GM12878 (cell line): ENCODE results near the gene GMDS. TPM values are rescaled to one million over a fixed set of nuclear protein-coding genes. Genes with fewer than 3 reads are reported as not detected.

Experiments
- ATAC-seq: fragments of 200-7000 bp; cut with Tn5 transposase; 3 replicates; pipeline ENCODE4 v1.9.1; 2020; ENCODE audit warnings: mild to moderate bottlenecking, moderate library complexity
- BruUV-seq: library from RNA; stranded (reverse); fragments of 400-500 nt; replicated peaks from 2 replicates; lab custom pipeline; 2021; lab: Mats Ljungman, UMichigan
- CTCF ChIA-PET: fragments of 300-600 bp; sonication (Branson Sonifier 250); formaldehyde crosslinking; extraction: SDS; loops from one replicate; lab custom pipeline; 2021; ENCODE audit warnings: inconsistent platforms; lab: Yijun Ruan, JAX
- POLR2A ChIA-PET: fragments of 350-600 bp; formaldehyde crosslinking; extraction: SDS; loops from one replicate; lab custom pipeline; 2021; ENCODE audit warnings: inconsistent platforms; lab: Charles Lee
- RAD21 ChIA-PET: fragments of 300-600 bp; sonication (Branson Sonifier 250); formaldehyde crosslinking; loops from one replicate; lab custom pipeline; 2023; ENCODE audit warnings: antibody characterized with exemption; ENCODE audit not compliant: unreplicated experiment; lab: Charles Lee
- SMC1A ChIA-PET: fragments of 300-600 bp; sonication (Branson Sonifier 250); formaldehyde crosslinking; loops from one replicate; lab custom pipeline; 2023; ENCODE audit not compliant: unreplicated experiment, uncharacterized antibody; lab: Charles Lee
- DNase-seq: peaks from one replicate; pipeline ENCODE4 v3.0.0-alpha.2; 2011; ENCODE audit warnings: low read depth, low spot score
- FAIRE-seq: peaks from 3 replicates; lab custom pipeline; 2011; peaks lifted over from hg19 to GRCh38; lab: Jason Lieb, UNC
- H2AFZ ChIP-seq: 2 replicates; pipeline ENCODE4 v1.6.0; 2011; ENCODE audit warnings: low read depth, low read length, control low read depth; ENCODE audit not compliant: control insufficient read depth
- H3K27ac ChIP-seq: 2 replicates; pipeline ENCODE4 v1.5.1; 2011; ENCODE audit warnings: control low read depth; ENCODE audit not compliant: control insufficient read depth, insufficient read depth
- H3K27me3 ChIP-seq, 2 experiments: replicated peaks in 1 of 2; 2 replicates each; pipeline versions ENCODE4 v1.6.0 to v1.6.1; 2011; ENCODE audit warnings: low read length in 1 of 2; ENCODE audit not compliant: control insufficient read depth in 2 of 2, insufficient read depth in 2 of 2
- H3K36me3 ChIP-seq, 2 experiments: 2 replicates each; pipeline ENCODE4 v1.5.1; 2011; ENCODE audit warnings: low read length in 1 of 2; ENCODE audit not compliant: control insufficient read depth in 2 of 2, insufficient read depth in 2 of 2
- H3K4me1 ChIP-seq: 2 replicates; pipeline ENCODE4 v1.6.1; 2011; ENCODE audit warnings: mild to moderate bottlenecking, low read length, moderate library complexity, mixed read lengths; ENCODE audit not compliant: control insufficient read depth, insufficient read depth
- H3K4me2 ChIP-seq: 2 replicates; pipeline ENCODE4 v1.6.0; 2011; ENCODE audit warnings: control low read depth; ENCODE audit not compliant: control insufficient read depth, insufficient read depth
- H3K4me3 ChIP-seq: fragments of 200-600 bp; sonication (generic); 2 replicates; pipeline ENCODE4 v1.5.1; 2016
- H3K79me2 ChIP-seq: 2 replicates; pipeline ENCODE4 v1.6.0; 2011; ENCODE audit warnings: low read length; ENCODE audit not compliant: control insufficient read depth, insufficient read depth
- H3K9ac ChIP-seq: 2 replicates; pipeline ENCODE4 v1.8.0; 2011; ENCODE audit warnings: low read length, control low read depth, mixed read lengths; ENCODE audit not compliant: control insufficient read depth, insufficient read depth
- H3K9me3 ChIP-seq: replicated peaks from 3 replicates; pipeline ENCODE4 v1.5.1; 2011; ENCODE audit warnings: mild to moderate bottlenecking, low read length; ENCODE audit not compliant: control insufficient read depth, insufficient read depth
- H4K20me1 ChIP-seq: 2 replicates; pipeline ENCODE4 v1.6.0; 2011; ENCODE audit not compliant: control insufficient read depth, insufficient read depth
- CHD1 ChIP-seq: IDR thresholded peaks from 2 replicates; pipeline ENCODE4 v1.6.1; 2012; ENCODE audit warnings: low read depth, low read length, improper control_type of control experiment
- FOS ChIP-seq: IDR thresholded peaks from 3 replicates; pipeline ENCODE4 v1.6.1; 2011; ENCODE audit warnings: borderline replicate concordance; ENCODE audit not compliant: insufficient read length; ENCODE audit errors: extremely low read depth
- HDAC2 ChIP-seq: fragments of 200-600 bp; sonication (generic); IDR thresholded peaks from 2 replicates; pipeline ENCODE4 v1.6.1; 2017
- IRF4 ChIP-seq: IDR thresholded peaks from 2 replicates; pipeline ENCODE4 v1.6.1; 2011; ENCODE audit warnings: low read depth, low read length
- JUNB ChIP-seq: IDR thresholded peaks from 2 replicates; pipeline ENCODE4 v1.6.1; 2016; ENCODE audit warnings: antibody characterized with exemption, mild to moderate bottlenecking
- NFYA ChIP-seq: IDR thresholded peaks from 2 replicates; pipeline ENCODE4 v1.6.1; 2011; ENCODE audit warnings: low read depth, mild to moderate bottlenecking, low read length, improper control_type of control experiment, borderline replicate concordance
- POLR2AphosphoS5 ChIP-seq: IDR thresholded peaks from 2 replicates; pipeline ENCODE4 v1.6.1; 2011; ENCODE audit warnings: mild to moderate bottlenecking, low read length, inconsistent platforms
- POU2F2 ChIP-seq: IDR thresholded peaks from 3 replicates; pipeline ENCODE4 v1.6.1; 2011; ENCODE audit warnings: low read depth, mild to moderate bottlenecking, low read length, borderline replicate concordance
- REST ChIP-seq: IDR thresholded peaks from 2 replicates; pipeline ENCODE4 v1.6.1; 2012; ENCODE audit warnings: mild to moderate bottlenecking, low read depth, low read length
- SPI1 ChIP-seq: IDR thresholded peaks from 2 replicates; pipeline ENCODE4 v1.6.1; 2011; ENCODE audit warnings: low read depth, mild to moderate bottlenecking, low read length, moderate library complexity, borderline replicate concordance; ENCODE audit not compliant: insufficient read depth
- TAF1 ChIP-seq: IDR thresholded peaks from 2 replicates; pipeline ENCODE4 v1.6.1; 2011; ENCODE audit warnings: mild to moderate bottlenecking, low read depth, low read length, borderline replicate concordance
- TARDBP ChIP-seq: IDR thresholded peaks from 2 replicates; pipeline ENCODE4 v1.6.1; 2016; ENCODE audit warnings: borderline replicate concordance
- TCF12 ChIP-seq: IDR thresholded peaks from 2 replicates; pipeline ENCODE4 v1.6.1; 2011; ENCODE audit warnings: low read depth, mild to moderate bottlenecking, low read length
- TCF7 ChIP-seq: IDR thresholded peaks from 2 replicates; pipeline ENCODE4 v1.6.1; 2014; ENCODE audit warnings: antibody characterized with exemption, borderline replicate concordance
- ZBTB33 ChIP-seq: fragments of 450-650 bp; IDR thresholded peaks from 2 replicates; pipeline ENCODE4 v1.6.1; 2017; ENCODE audit warnings: mild to moderate bottlenecking
- ZNF592 ChIP-seq: fragments of 450-650 bp; IDR thresholded peaks from 2 replicates; pipeline ENCODE4 v1.6.1; 2017; ENCODE audit warnings: mild to moderate bottlenecking, moderate library complexity
- ZZZ3 ChIP-seq: IDR thresholded peaks from 2 replicates; pipeline ENCODE4 v1.6.1; 2011; ENCODE audit warnings: low read depth; ENCODE audit not compliant: control insufficient read depth, insufficient read length
- WGBS: methylation state at CpG from one replicate; pipeline ENCODE4 v1.1.6; 2016; ENCODE audit warnings: low lambda C conversion rate; ENCODE audit not compliant: insufficient replicate concordance, insufficient coverage; ENCODE audit errors: missing lambda C conversion rate; 5-methylcytosine and 5-hydroxymethylcytosine counted together
- in situ Hi-C: fragments of 300-500 bp; cut with MboI; formaldehyde crosslinking; loops from 9 replicates; pipeline ENCODE4 v1.14.3; 2018; ENCODE audit warnings: mixed read lengths
- intact Hi-C: fragments of 100-400 bp; cut with micrococcal nuclease; formaldehyde crosslinking; loops from one replicate; pipeline ENCODE4 v1.14.2; 2022; ENCODE audit not compliant: unreplicated experiment
- polyA plus RNA-seq, 11 experiments: library from polyadenylated mRNA; depleted of rRNA in 4 of 11; unstranded in 6 of 11; stranded (reverse) in 5 of 11; fragments of >200 nt; fragmentation: Nextera tagmentation in 4 of 11; fragmentation: Illumina TruSeq in 1 of 11; extraction: Ambion mirVana in 4 of 11; extraction: Trizol in 1 of 11; gene quantifications; 1 replicate in 1 of 11; 2 replicates in 10 of 11; pipeline versions ENCODE4 v1.2.1 to v1.2.3, GENCODE V29; 2011 to 2016; ENCODE audit warnings: inconsistent platforms in 2 of 11, missing spikeins in 2 of 11, low read depth in 1 of 11
- total RNA-seq, 4 experiments: library from RNA; depleted of rRNA in 3 of 4; stranded (reverse); fragments of >200 nt in 3 of 4; fragmentation: Illumina TruSeq in 1 of 4; extraction: Trizol in 1 of 4; gene quantifications; 2 replicates each; pipeline versions ENCODE4 v1.2.1 to v1.2.3, GENCODE V29; 2013 to 2021

Gene GMDS
- total and polyA plus RNA-seq, 10 of the 15 experiments (the other 5 are each of a cell fraction or from before 2014, with no cell fraction given) = 0.61 to 53.8 (median 29.3) TPM

- H3K79me2 ChIP-seq = no peaks in the 10 kb centered on the region
- H2AFZ ChIP-seq = no peak overlapping the region
- H3K27me3 ChIP-seq = no peaks in the 10 kb centered on the region
- H3K27ac ChIP-seq = no peak overlapping the region
- no peak overlapping the region for H3K4me2 ChIP-seq
- no peaks in the 10 kb centered on the region for H3K4me1 ChIP-seq
- H3K36me3 ChIP-seq = no peaks in the 10 kb centered on the region
- no peaks in the 10 kb centered on the region for H3K9me3 ChIP-seq
- no peaks in the 10 kb centered on the region for H4K20me1 ChIP-seq
- BruUV-seq = no TSS peak
- in situ Hi-C loops = loop anchor here (10.0 kb wide), 1 partner anchor 254 kb away; no protein-coding TSS in a partner anchor
- TF ChIP-seq IRF4 (no peak), FOS (no peak), REST (no peak), SPI1 (no peak), JUNB (no peak), ZZZ3 (no peak), POU2F2 (no peak), TARDBP (no peak), TCF12 (no peak), HDAC2 (no peak), TAF1 (no peak), ZBTB33 (no peak), POLR2AphosphoS5 (no peak), TCF7 (no peak), ZNF592 (no peak), CHD1 (no peak), NFYA (no peak)
- ChIA-PET POLR2A (no interaction called here), SMC1A (no interaction called here), RAD21 (interaction anchor here (0.6 kb wide), 1 partner anchor 22 kb away, joined by 3 read pairs; no protein-coding TSS in a partner anchor), CTCF (interaction anchor here (2.3 kb wide), 1 partner anchor 505 kb away, joined by 7 read pairs; no protein-coding TSS in a partner anchor)
- DNase-seq (no peak), FAIRE-seq (no peak), ATAC-seq (no peak)
- intact Hi-C loops = loop anchor here (5.0 to 10.0 kb wide), 2 partner anchors 246 to 251 kb away; no protein-coding TSS in a partner anchor
- no peak overlapping the region for H3K4me3 ChIP-seq
- H3K9ac ChIP-seq = no peak overlapping the region
- WGBS = 100% methylated on average over 1 of the region's 1 CpG
Observed at GRCh38 chr6:2101213-2101612, 144.2 kb downstream of the GMDS start.
